Stomach (tissue), 9 donors: ENCODE measurements around the gene ZNF619. TPM values are rescaled to one million over a fixed set of nuclear protein-coding genes. Genes with fewer than 3 reads are reported as not detected.

ENCODE experiments used
- DNase-seq, 2 donors: peaks; one replicate each; pipeline versions ENCODE4 v3.0.0 to v3.0.0-alpha.2; 2013 to 2019
- H3K27ac ChIP-seq, 5 donors: fragments of 200-600 bp in 4 of 5; sonication (generic) in 4 of 5; one replicate each; pipeline ENCODE4 v1.5.1; 2013 to 2019; ENCODE audit warnings: mild to moderate bottlenecking in 1 of 5, moderate library complexity in 1 of 5
- H3K27me3 ChIP-seq, 3 donors: fragments of 200-600 bp; sonication (generic); one replicate each; pipeline ENCODE4 v1.5.1; 2017 to 2019; ENCODE audit warnings: mixed run types in 1 of 3
- H3K36me3 ChIP-seq, 4 donors: fragments of 200-600 bp; sonication (generic); 1 replicate in 3 of 4; 2 replicates in 1 of 4; pipeline ENCODE4 v1.5.1; 2016 to 2019
- H3K4me1 ChIP-seq, 4 donors: fragments of 200-600 bp; sonication (generic); one replicate each; pipeline ENCODE4 v1.5.1; 2016 to 2019
- H3K4me3 ChIP-seq, 4 donors: fragments of 200-600 bp; sonication (generic) in 3 of 4; one replicate each; pipeline ENCODE4 v1.5.1; 2016 to 2019; ENCODE audit warnings: mild to moderate bottlenecking in 1 of 4
- H3K9me3 ChIP-seq, 4 donors: fragments of 200-600 bp; sonication (generic); one replicate each; pipeline ENCODE4 v1.5.1; 2016 to 2019
- EP300 ChIP-seq: sonication (generic); formaldehyde crosslinking; IDR thresholded peaks from one replicate; pipeline ENCODE4 v1.6.1; 2017; ENCODE audit warnings: antibody characterized with exemption
- POLR2A ChIP-seq, 4 donors: fragments of 450-650 bp; IDR thresholded peaks; one replicate each; pipeline ENCODE4 v1.6.1; 2016; ENCODE audit warnings: antibody characterized with exemption in 4 of 4, control low read depth in 2 of 4, mild to moderate bottlenecking in 1 of 4, moderate library complexity in 1 of 4
- POLR2AphosphoS5 ChIP-seq, 3 donors: sonication (generic); formaldehyde crosslinking; IDR thresholded peaks; one replicate each; pipeline ENCODE4 v1.6.1; 2016; ENCODE audit warnings: antibody characterized with exemption in 3 of 3
- whole genome bisulfite sequencing, 5 donors: extraction: QIAGEN DNeasy Blood & Tissue Kit in 3 of 5; methylation state at CpG; one replicate each; pipeline versions ENCODE4 v1.1.5 to v1.1.7; 2013 to 2018; 5-methylcytosine and 5-hydroxymethylcytosine counted together
- intact Hi-C: fragments of 100-400 bp; cut with DNase I; formaldehyde crosslinking; loops from one replicate; pipeline ENCODE4 v1.15.1; 2023; ENCODE audit warnings: low total_unique reads
- polyA plus RNA-seq, 3 donors: library from polyadenylated mRNA; stranded (reverse); fragments of 200-250 nt; gene quantifications; one replicate each; pipeline ENCODE4 v1.2.3, GENCODE V29; 2013
- total RNA-seq, 5 donors: library from RNA; depleted of rRNA; stranded (reverse); fragments of >200 nt; gene quantifications; one replicate each; pipeline versions ENCODE4 v1.1.0 to v1.2.3, GENCODE V29; 2014 to 2016
- TF ChIP-seq, protein P1 (sequence below), 7 experiments: fragments of 450-650 bp in 4 of 7; fragments of 200-600 bp in 3 of 7; sonication (generic) in 3 of 7; IDR thresholded peaks; one replicate each; pipeline ENCODE4 v1.5.1; 2016 to 2019; ENCODE audit warnings: antibody characterized with exemption in 7 of 7, control low read depth in 2 of 7, mild to moderate bottlenecking in 1 of 7
- donor health status: healthy with polysubstance abuse.
- donor health status: Bipolar disorder and iron deficiency.
- donor health status: healthy.

Gene ZNF619
- total and polyA plus RNA-seq, 8 donors: 0.83 to 137 (median 3.0) TPM

DNA sequence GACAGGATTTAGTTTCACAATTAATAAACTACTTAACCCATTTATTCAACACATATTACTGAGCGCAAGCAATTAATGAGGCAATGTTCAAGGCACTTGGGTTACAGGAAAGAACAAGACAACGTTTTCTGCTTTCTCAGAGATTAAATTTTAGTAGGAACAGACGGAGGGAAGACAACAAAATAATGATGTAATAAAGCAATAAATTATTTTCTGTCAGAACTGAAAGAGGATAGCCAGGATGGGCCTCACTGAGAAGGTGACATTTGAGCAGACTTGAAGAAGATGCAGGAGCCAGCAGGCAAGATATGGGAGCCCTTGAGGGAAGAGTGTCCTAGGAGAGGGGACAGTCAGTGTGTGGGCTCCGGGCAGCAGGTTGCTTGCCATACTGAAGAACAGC, 31.0 kb upstream of the ZNF619 start:
- Histone ChIP-seq H3K27ac (no peak overlapping the region), H3K4me3 (no peak overlapping the region), H3K9me3 (no peaks in the 10 kb centered on the region), H3K36me3 (peaks cover 0 to 35% (median 23%) of the 10 kb centered on the region in 4 donors), H3K27me3 (no peaks in the 10 kb centered on the region), H3K4me1 (no peaks in the 10 kb centered on the region)
- DNase-seq: no peak
- WGBS, 5 donors: 76 to 82% (median 80%) methylated on average over 4 of the region's 4 CpGs
- intact Hi-C loops: no loop called here
- no peak for TF ChIP-seq POLR2AphosphoS5 (IDR thresholded peaks at IDR 0.05)
- TF ChIP-seq, protein P1, sequence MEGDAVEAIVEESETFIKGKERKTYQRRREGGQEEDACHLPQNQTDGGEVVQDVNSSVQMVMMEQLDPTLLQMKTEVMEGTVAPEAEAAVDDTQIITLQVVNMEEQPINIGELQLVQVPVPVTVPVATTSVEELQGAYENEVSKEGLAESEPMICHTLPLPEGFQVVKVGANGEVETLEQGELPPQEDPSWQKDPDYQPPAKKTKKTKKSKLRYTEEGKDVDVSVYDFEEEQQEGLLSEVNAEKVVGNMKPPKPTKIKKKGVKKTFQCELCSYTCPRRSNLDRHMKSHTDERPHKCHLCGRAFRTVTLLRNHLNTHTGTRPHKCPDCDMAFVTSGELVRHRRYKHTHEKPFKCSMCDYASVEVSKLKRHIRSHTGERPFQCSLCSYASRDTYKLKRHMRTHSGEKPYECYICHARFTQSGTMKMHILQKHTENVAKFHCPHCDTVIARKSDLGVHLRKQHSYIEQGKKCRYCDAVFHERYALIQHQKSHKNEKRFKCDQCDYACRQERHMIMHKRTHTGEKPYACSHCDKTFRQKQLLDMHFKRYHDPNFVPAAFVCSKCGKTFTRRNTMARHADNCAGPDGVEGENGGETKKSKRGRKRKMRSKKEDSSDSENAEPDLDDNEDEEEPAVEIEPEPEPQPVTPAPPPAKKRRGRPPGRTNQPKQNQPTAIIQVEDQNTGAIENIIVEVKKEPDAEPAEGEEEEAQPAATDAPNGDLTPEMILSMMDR (IDR thresholded peaks at IDR 0.05): no peak
- no peak for TF ChIP-seq EP300
- TF ChIP-seq POLR2A (IDR thresholded peaks at IDR 0.05): no peak

DNA sequence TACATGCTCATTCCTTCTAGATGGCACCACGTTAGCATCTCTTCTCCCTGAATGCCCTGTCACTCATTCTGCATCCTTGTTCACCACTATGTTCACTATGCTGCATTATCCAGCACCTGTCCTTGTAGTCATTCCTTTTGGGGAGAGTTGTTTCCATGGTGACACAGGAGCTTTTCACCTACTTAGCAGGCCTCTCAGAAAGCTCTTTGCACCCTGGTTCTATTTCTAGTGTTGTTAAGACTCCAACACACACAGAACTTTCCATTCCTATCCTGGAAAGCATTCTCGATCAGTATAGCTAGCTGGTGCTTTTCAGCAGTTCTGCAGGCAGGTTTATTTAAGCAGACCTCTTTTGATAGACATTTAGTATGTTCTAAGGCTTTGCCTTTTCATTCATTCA, 26.5 kb upstream of the ZNF619 start:
- TF ChIP-seq POLR2A (IDR thresholded peaks at IDR 0.05): no peak
- TF ChIP-seq, protein P1 (IDR thresholded peaks at IDR 0.05): no peak
- no peak for TF ChIP-seq POLR2AphosphoS5 (IDR thresholded peaks at IDR 0.05)
- TF ChIP-seq EP300: no peak
- Histone ChIP-seq H3K4me3 (no peak overlapping the region), H3K27me3 (no peaks in the 10 kb centered on the region), H3K4me1 (peaks cover 10 to 25% (median 22%) of the 10 kb centered on the region in 4 donors), H3K9me3 (no peaks in the 10 kb centered on the region), H3K27ac (no peak overlapping the region), H3K36me3 (peaks cover 0 to 30% (median 21%) of the 10 kb centered on the region in 4 donors)
- WGBS, 5 donors: 80 to 89% (median 88%) methylated on average over 2 of the region's 2 CpGs
- intact Hi-C loops: no loop called here
- no peak for DNase-seq

- Histone ChIP-seq H3K4me3 (no peak overlapping the region), H3K4me1 (peaks cover 14 to 32% (median 27%) of the 10 kb centered on the region in 4 donors), H3K36me3 (peaks cover 0 to 19% (median 10%) of the 10 kb centered on the region in 4 donors), H3K9me3 (no peaks in the 10 kb centered on the region), H3K27ac (no peak overlapping the region), H3K27me3 (no peaks in the 10 kb centered on the region)
- no peak for TF ChIP-seq POLR2A (IDR thresholded peaks at IDR 0.05)
- no peak for TF ChIP-seq EP300
- TF ChIP-seq, protein P1 (IDR thresholded peaks at IDR 0.05): no peak
- TF ChIP-seq POLR2AphosphoS5 (IDR thresholded peaks at IDR 0.05): no peak
- intact Hi-C loops: no loop called here
- no peak for DNase-seq
Measured at GRCh38 chr3:40451551-40451950, 25.4 kb upstream of the ZNF619 start.

DNA sequence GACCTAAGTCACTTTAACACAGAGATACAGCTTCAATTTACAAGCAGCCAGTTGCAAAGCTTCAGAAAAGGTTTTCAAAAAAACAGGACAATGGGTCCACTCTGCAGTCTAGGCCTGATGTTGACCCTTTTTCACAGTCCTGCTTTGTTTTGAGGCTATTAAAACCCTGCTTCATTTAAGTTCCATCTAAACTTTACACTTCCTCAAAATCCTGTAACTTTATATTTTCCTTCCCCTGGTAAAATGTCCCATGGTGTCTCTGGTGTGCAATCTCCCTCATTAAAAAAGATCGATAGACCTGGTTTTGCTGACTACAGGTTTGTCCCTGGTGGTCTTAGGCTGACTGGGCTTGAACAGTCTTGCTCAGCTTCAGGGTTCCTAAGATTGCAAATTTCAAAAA, 24.9 kb upstream of the ZNF619 start:
- Histone ChIP-seq H3K4me3 (peak overlapping the region in 3 of 4 donors; percentile 53 to 76 (median 56)), H3K36me3 (peaks cover 0 to 14% (median 9%) of the 10 kb centered on the region in 4 donors), H3K27me3 (no peaks in the 10 kb centered on the region), H3K27ac (peak overlapping the region in 4 of 5 donors; percentile 90 to 95 (median 94)), H3K4me1 (peaks cover 16 to 33% (median 28%) of the 10 kb centered on the region in 4 donors), H3K9me3 (no peaks in the 10 kb centered on the region)
- DNase-seq: no peak
- no peak for TF ChIP-seq POLR2A (IDR thresholded peaks at IDR 0.05)
- no peak for TF ChIP-seq EP300
- no peak for TF ChIP-seq POLR2AphosphoS5 (IDR thresholded peaks at IDR 0.05)
- TF ChIP-seq, protein P1 (IDR thresholded peaks at IDR 0.05): no peak
- 86 to 95% (median 88%) methylated on average over 1 of the region's 1 CpG for WGBS, 5 donors
- intact Hi-C loops: no loop called here
